ENCODE data around the gene CACNG4. TPM values are rescaled to one million over a fixed set of nuclear protein-coding genes. Genes with fewer than 3 reads are reported as not detected.

CACNG4 gene
- total RNA-seq, 1 donor from 2014 or later, result 1.6 TPM

DNA sequence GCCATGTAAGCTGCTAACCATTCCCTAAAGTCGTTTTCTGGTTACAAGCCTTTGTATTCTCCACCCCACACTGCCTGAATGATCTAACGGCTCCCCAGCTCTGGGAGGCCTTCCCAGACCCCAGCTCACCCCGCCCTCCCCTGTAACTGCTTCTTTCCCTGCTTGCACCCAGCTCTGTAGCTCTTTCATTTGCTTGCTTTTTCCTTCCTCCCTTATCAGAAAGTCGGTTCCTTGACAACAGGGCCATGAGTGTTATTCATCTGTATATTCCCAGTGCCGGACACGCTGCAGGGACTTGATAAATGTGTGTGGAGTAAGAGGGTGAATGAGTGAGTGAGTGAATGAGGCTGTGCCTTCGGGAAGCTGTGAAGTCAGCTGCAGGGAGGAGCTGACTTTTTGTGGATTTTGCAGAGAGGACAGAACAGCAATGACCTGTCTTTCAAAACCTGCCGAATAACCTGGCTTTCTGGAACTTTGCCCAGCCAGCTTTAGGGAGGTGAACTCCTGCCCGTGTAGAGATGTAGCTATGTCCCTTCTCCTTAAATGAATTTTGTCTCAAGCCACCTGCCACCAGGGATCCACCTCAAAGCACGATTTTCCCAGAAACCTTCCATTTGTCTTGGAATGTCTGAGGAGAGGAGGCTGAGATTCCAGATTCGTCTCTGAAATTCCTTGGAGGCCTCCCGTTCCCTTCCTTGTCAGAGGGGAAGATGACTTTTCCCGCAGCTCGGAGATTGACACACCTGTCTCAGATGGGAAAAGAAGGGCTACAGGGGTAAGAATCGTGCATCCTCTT, 20.0 kb upstream of the CACNG4 start:
- DNase-seq, result peak; percentile 45

DNA sequence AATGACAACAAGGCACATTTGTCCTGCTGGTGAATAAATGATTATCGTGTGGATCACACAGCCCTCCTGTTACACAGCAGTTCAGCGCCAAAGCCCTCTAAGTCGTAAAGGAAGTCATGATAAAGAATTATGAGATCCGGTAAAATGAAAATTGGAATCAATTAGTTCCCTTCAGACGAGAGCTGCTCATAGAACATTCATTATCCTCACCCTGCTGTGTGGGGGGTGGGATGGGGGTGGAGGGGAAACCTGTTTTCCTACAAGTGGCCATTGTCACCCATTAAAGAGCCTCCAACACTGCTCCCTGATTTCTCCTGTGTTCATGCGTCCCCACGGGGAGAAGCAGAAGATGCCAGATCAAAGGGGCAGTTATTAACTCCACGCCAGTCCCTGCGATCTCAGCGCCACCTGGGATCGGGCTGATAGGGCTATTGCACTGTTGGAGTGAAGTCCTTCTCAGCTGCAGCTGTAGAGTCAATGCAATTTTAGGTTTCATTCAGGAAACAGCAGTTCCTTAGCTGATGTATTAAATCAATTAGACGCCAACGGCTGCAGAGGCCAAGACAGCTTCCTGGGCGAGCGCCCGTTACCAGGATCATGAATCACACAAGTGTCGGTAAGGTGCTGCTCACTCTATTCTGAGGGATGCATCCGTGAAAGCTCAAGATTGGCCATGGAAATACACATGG, 19.2 kb upstream of the CACNG4 start:
- DNase-seq, result no peak

DNA sequence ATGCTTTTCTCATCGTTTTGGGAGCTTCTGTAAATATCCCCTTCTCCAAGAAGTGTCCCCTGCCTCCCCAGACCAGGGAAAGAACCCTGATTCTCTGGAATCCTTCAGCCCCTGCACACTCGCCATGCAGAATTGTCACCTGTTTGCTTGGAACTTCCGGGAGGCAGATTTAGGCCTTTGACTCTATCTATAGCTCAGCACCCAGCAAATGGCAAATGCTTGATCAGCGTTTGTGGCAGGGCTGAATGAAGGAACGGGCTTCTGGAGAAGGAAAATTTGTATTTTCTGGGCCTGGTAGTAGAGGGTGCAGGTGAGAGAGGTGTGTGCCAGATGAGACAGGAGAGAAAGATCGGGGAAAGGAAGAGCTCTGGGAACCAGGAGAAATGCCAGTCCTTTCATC, 18.3 kb upstream of the CACNG4 start:
- DNase-seq, result peak; percentile 33

DNA sequence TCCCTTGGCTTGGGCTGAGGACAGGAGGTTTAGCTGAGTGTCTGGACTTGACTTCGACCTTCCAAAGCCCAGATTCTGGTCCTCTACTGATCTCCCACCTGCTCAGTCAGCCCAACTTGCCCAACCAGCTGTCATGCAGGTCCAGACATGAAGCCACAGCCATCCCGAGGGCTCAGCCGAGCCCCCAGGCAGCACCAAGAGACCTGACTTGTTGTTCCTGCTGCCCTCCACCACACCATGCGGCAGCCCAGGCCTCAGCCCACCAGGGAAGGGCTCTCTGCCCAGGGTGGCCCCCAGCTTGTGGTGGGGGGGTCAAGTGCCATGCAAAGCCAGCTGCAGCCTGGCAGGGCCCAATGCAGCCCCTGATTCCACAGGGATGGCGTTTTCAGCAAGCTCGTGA, 17.2 kb upstream of the CACNG4 start:
- no peak for DNase-seq

DNA sequence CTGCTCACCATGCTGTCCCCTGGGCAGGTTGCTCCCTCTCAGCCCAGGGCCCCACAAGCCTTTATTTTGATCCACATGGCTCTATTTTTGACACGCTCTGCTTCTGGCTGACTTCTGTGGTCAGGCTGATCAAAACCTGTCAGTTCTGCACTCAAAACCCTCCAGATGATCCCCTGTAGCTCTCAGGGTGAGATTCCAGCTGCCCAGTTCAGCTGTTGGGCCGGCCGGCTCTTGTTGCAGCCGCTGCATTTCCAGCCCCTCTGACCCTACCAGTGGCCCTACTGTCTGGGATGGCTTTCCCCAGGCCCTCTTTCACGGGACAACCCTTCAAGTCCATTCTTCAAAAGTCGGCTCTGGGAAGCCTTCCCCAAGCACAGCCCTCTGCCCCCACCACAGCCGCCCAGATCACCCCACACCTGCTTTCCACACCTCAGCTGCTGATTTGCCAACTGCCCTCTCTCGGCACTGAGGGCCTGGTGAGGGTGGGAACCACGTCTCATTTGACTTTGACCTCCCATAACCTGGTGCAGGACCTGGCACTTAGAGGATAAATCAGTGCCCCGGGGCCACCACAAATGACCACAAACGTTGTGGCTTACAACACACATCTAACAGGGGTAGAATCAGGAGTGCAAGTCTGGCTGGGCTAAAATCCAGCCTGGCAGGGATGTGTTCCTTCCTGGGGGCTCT, 16.3 kb upstream of the CACNG4 start:
- no peak for DNase-seq

DNA sequence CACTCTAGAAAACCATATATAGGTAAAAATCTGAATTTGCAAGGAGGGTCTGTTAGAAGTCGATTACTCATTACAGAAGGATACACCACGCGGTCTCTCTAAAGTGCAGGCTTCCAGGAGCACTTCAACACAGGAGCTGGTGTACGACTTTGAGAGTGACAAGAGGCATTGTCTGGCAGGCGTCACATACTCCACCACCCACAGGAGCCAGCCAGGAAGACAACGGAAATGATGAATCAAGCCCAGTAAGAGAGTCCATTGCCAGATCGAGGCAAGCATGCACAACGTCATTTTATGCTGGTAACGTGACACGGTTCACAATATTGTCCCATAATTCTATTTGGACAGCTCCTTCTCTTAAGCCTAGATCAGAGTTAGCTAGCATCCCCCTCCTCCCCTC, 15.0 kb upstream of the CACNG4 start:
- DNase-seq, result no peak

DNA sequence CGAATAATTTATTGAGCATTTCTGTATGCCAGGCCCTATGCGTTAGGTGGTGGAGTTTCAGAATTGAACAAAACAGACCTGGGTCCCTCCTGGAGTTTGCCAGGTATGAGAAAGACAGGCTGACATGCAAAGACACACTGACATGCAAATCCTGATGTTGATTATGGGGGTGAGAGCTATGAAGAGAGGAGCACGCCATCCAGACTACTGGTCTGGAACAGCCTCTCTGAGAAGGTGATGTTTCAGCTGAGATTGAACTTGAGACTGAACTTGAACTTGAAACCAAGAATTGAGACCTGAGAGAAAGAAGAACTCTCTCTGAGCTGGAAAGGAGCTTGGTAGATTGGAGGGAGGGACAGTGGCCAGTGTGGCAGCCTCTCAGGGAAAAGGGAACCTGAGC, 14.2 kb upstream of the CACNG4 start:
- DNase-seq, result no peak

DNA sequence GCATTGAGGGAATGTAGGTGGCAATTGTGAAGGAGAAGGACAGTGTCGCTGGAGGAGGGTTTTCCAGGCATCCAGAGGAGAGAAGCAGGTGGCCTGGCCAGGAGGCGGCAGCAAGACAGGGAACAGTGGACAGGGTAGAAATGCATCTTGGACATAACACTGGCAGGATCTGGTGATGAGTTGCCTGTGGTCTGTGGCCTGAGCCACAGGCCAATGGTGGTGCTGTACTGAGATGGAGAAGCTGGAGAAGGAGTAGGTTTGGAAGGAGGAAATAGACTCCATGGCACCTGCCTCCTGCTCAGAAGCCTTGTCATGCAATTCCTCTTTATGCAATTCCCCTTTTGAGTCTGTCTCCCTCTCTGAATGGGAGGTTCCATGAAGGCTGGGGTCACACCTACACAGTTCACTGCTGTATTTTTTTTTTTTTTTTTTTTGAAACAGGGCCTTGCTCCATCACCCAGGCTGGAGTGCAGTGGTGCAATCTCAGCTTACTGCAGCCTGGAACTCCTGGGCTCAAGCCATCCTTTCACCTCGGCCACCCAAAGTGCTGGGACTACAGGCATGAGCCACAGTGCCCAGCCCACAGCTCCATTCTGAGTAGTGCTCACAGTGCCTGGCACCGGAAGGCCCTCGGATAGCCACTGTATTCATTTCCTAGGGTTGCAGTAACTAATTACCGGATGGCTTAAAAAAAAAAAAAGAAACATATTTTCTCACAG, 13.5 kb upstream of the CACNG4 start:
- DNase-seq, result no peak

DNA sequence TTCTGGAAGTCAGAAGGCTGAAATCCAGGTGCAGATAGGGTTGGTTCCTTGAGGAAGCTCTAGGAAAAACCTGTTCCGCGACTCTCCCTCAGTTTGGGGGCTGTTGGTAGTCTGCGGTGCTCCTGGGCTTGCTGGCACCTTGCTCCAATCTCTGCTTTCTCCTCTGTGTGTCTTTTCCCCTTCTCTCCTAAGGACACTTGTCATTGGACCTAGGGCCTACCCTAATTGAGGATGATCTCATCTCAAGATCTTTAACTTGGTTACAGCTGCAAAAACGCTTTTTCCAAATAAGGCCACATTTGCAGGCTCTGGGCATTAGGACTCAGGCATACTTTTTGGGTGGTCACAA, 12.9 kb upstream of the CACNG4 start:
- DNase-seq, result no peak

DNA sequence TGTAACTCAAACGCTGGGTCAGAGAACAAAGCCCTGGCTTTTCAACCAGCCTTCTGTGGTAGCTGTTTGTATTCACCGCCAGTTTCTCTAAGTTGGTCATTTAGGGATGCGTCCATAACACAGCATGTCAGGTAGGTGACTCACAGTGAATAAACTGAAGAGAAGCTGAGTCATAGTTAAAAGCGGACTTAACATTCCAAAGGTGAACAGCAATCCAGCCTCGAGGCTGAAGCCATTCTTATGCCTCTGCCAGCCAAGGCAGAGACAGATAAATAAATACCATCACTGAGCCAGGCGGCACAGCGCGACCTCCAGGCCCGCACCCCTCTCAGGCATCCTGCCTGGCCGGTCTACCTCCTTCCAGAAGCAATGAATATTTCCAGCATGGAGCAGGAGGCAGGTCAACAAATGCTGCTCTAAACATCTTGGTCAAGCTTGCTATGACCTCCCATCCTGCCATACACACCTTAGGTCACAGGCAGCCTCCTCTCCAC, 12.4 kb upstream of the CACNG4 start:
- peak; percentile 49 for DNase-seq

DNA sequence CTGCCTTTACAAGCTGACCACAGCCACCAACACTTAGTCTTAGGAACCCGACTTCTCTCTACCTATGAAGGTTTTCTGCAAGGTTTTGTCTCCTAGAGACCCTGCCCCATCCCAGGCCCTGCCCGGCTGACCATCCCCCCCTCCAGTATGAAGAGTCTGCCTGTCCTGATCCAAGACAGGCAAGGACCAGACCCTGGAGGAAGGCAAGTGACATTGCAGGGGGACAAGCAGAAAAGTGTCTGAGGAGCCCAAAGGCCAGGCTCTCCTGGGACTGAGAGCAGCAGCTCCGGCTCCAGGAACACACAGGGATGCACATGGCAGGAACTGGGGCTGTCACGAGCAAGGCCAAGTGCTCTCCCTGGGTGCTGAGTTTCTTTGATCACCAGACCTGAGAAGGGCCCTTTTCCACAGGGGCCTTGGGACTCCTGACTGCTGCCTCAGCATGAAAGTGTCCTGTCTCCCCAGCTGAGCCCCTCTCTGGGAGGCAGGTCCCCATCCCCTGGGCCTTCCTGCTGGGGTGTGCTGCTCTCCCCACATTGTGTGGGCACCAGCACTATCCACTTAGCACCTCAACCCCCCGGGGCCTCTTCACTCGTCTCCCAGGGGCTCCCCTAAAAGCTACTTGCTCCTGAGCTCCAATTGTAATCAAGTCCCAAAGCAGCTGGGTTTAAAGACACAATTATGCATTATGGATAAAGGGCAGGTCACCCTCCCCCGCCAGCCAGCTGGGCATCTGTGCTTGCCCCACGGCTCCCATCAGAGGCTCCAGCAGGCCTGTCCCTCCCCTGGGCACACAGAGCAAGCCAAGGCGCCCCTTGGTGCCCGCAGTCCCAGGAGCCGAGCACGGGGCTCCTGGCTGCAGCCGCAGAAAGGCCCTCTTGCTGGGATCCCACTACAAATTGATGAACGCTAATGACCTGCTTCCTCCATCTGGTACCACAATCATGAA, 11.6 kb upstream of the CACNG4 start:
- no peak for DNase-seq

DNA sequence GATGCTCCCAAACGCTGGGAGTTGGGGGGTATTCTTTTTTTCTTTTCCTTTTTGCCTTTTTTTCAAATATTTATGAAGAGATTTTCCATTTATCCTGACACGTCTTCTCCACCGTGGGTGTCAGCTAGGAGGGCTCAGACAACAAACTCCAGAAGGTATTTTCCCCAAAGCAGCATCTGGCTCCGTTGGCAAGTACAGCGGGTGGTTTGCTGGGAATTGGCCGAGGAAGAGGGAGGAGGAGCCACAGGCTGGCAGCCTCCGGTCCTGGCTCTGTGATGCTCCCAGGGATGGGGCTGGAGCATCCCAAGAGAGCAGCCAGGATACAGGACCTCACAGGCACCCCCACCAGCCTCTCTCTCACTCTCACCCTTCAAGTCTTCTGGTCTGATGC, 10.9 kb upstream of the CACNG4 start:
- peak; percentile 55 for DNase-seq

DNA sequence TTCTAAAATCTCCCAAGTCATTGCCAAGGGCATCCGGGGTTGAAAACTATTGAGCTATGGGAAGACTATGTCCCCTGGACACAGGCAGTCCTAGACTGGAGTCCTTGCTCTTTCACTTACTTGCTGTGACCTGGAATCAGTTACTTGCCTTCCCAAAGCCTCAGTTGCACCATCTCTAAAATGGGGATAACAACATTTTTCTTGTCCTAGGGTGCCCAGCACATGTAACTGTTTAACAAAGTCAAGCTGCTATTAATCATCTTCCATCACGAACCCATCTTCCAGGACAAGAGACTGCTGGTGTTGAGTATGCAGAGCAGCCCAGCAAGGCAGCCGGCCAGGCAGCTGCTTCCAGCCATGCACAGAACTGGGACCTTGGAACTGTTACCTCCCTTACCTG, 9.9 kb upstream of the CACNG4 start:
- DNase-seq, result no peak

DNA sequence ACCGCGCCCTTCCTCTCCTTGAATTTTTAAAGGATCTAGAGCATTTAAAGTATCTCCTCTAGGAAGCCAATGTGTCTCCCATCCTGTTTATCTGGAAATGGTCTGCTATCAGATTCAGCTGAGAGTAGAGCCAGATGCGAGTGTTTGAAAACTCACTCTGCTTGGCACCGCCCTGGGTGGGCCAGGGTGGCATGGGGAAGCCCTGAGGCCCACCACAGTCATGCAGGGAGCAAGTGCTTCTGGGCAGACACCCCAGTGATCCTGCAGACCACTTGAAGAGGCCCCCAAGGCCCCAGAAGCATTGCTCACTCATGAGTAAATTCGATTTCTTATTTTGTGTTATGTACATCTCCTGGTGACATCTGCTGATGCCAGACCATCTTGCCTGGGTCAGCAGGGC, 8.7 kb upstream of the CACNG4 start:
- DNase-seq, result no peak

DNA sequence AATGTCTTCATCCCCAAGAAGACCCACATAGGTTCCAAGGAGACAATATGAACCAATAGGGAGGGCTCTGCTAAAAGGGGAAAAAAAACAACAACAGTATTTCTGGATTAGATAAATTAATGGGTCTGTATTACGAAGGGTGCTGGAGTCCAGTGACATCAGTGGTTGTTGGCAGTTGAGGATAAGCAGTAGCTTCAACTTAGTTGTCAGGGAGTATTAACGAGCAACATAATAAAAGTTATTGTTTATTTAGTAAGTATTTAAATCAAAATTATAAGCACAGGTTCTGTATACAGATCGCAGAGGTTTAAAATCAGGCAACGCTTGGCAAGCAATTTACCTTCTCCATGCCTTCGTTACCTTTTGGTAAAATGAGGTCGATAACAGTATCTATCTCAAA, 7.6 kb upstream of the CACNG4 start:
- no peak for DNase-seq

DNA sequence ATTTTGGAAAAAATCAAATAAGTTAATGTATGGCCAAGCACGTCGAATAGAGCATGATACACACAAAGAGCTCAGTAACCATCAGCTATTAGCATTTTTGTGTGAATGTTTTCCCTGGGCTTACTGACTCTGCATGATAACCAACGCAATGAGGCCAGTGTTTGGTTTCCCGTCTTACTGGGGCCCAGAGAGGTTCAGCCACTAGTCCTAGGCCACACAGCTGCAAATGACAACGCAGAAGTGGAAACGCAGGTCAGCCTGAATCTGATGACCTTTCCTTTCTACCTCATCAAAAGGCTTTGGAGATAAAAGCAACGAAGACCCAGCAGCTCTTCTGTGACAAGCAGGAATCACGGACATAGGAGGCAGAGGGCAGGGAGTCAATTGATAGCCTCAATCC, 7.2 kb upstream of the CACNG4 start:
- no peak for DNase-seq

DNA sequence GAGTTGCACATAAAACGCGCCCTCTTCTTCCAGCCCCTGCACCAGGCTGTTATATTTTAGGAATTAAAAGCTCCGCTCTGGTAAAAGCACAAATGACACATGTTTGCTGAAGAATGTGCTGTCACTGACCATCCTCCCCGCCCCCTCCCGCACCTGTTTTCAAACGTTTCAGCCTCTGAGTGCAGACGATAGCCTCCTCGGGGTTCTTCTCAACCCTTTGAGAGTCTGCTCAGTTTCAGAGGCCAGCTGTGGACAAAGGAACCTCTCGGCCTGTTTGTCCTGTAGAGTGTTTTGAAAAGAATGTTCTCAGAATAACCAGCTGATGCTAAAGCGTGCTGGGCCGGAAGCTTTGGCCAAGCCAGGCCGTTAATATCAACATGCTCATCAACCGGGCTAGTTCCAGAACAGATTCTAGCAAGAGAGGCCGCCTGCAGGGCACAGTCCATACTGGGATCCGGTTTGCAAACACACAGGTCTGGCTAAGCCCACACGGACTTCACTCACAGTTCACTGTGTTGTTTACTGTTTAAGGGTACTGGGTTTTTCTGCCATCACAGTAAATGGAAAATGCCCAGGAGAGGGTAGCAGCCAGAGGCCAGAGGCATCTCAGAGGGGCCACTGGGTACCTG, 6.4 kb upstream of the CACNG4 start:
- DNase-seq, result peak; percentile 52

DNA sequence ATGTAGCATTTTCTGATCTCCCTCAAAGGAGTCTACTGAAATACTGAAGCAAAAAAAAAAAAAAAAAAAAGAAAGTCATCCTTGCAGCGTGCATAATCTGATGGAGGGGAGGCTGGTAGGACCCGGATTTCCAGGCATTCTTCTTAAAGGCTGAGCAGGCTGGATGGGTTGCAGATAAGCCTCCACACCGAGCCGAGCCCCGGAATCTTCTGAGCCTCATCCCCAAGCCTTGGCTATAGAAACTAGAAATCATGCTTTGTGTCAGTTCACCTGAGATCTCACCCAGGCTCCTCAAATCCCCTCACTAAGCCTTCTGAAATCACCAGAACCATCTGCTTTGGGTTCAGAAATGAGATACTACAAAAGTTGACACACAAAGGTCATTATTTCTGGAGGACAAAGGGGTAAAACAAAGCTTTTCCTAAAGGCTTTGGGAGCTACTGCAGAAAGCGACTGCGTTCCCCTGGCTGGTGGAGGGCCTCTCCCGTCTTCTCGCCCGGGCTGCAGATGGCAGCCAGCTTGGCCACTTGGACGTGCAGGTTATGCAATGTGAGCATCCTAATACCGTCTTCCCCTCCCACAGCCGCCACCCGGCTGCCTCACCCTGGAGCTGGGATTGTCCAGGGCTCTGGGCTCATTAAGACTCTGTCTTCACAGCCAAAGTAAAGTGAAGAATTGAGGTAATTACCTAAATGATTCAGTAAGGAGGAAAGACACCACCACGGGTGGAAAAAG, 4.7 kb upstream of the CACNG4 start:
- no peak for DNase-seq

DNA sequence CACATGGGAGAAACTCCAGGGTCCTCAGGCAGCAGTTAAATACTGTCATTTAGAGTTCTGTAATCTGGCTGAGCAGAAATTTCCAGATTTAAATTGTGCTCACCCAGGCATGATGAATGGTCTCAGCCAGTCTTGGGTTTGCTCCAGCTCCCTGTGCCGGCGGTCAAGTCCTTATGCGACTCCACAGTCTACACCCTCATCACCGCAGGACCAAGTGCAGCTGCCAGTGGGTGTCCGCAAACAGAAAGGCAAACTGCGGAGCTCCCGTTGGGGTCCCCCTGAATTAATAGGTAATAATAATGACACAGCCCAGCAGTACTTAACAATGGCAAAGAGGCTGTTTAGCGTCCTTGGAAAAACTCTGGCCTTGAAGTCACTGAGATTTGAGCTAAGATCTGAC, 3.9 kb upstream of the CACNG4 start:
- DNase-seq, result no peak

DNA sequence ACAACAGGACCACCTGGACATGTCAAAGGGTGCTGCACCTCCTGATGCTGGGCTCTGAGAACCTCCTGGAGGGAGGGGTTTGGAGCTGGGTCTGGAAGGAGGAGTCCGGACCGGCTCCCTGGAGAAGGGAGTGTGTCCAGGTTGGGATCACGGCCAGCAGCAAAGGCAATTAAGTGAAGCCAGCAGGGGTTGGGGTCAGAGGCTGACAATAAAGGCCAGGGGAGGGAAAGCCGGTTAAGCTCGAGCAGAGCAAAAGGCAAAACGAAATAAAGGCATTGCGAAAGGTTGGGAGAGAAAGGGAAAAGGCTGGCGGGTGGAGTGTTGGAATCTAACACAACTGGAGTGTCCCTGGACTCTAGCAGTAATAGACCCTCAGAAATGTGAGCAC, 992 bp upstream of the CACNG4 start:
- no peak for DNase-seq
